Measurements from ENCODE around the gene ACACB. TPM values are rescaled to one million over a fixed set of nuclear protein-coding genes. Genes with fewer than 3 reads are reported as not detected.

The ACACB gene
- total and polyA plus RNA-seq, 2 experiments from 2014 or later = 6.2 to 15.4 TPM

- TF ChIP-seq ZNF462 (CRISPR knock-in tag; IDR thresholded peaks at IDR 0.05) (no peak), ZNF114 (CRISPR knock-in tag; IDR thresholded peaks at IDR 0.05) (no peak), JUNB (IDR thresholded peaks at IDR 0.05; ENCODE audit: unreplicated experiment) (no peak), EZH2 (IDR thresholded peaks at IDR 0.05; ENCODE audit: low read depth, unreplicated experiment) (no peak), EZH2phosphoT487 (IDR thresholded peaks at IDR 0.05; ENCODE audit: unreplicated experiment) (no peak), ZNF331 (CRISPR knock-in tag; IDR thresholded peaks at IDR 0.05; ENCODE audit: low read depth) (no peak), ETS1 (IDR thresholded peaks at IDR 0.05) (no peak), NANOG (IDR thresholded peaks at IDR 0.05; ENCODE audit: borderline replicate concordance) (no peak)
These were observed 46.8 kb downstream of the ACACB start (continued) for GRCh38 chr12:109163167-109163566.

GRCh38 chr12:109165599-109165998 lies 49.2 kb downstream of the ACACB start:
- H3K36me3 ChIP-seq (ENCODE audit: insufficient read depth) = no peaks in the 10 kb centered on the region
- H3K36me3 Mint-ChIP-seq (ENCODE audit: low read depth) = peaks cover 17% of the 10 kb centered on the region
- H3K9me3 Mint-ChIP-seq = no peaks in the 10 kb centered on the region
- no peaks in the 10 kb centered on the region for H4K20me1 ChIP-seq (replicated peaks; ENCODE audit: insufficient read depth)
- H3K27ac Mint-ChIP-seq = no peak overlapping the region
- no peaks in the 10 kb centered on the region for H3K27me3 ChIP-seq (ENCODE audit: insufficient read depth)
- H3K9me2 ChIP-seq (ENCODE audit: insufficient read depth) = no peaks in the 10 kb centered on the region
- H3F3A ChIP-seq (replicated peaks; ENCODE audit: low read depth) = no peaks in the 10 kb centered on the region
- no peaks in the 10 kb centered on the region for H3K4me1 ChIP-seq (ENCODE audit: insufficient read depth)
- no peak for DNase-seq (ENCODE audit: low spot score)
- peaks cover 3% of the 10 kb centered on the region for H3K27me3 Mint-ChIP-seq (ENCODE audit: insufficient read depth, low read depth, poor library complexity)
- no peak overlapping the region for H3K4me3 ChIP-seq
- H3K4me2 ChIP-seq = no peak overlapping the region
- no peak for ATAC-seq
- H3K4me1 Mint-ChIP-seq = no peaks in the 10 kb centered on the region
- no peak overlapping the region for H3K4me3 Mint-ChIP-seq
- H2AFZ ChIP-seq = no peak overlapping the region
- H3K79me2 ChIP-seq (replicated peaks; ENCODE audit: insufficient read depth) = no peaks in the 10 kb centered on the region; the same call in 1 of the 2 replicates
- no peak overlapping the region for H3K27ac ChIP-seq (ENCODE audit: low read depth)
- TF ChIP-seq JUNB (IDR thresholded peaks at IDR 0.05; ENCODE audit: unreplicated experiment) (no peak), POLR2AphosphoS5 (IDR thresholded peaks at IDR 0.05; ENCODE audit: low read depth) (no peak), NANOG (IDR thresholded peaks at IDR 0.05; ENCODE audit: borderline replicate concordance) (no peak), CTCF (conservative IDR thresholded peaks at IDR 0.05; ENCODE audit: low read depth in 2 of 2) (no peak), EZH2phosphoT487 (IDR thresholded peaks at IDR 0.05; ENCODE audit: unreplicated experiment) (no peak), REST (IDR thresholded peaks at IDR 0.05; ENCODE audit: unreplicated experiment) (no peak), ZNF331 (CRISPR knock-in tag; IDR thresholded peaks at IDR 0.05; ENCODE audit: low read depth) (no peak), STAT1 (IDR thresholded peaks at IDR 0.05; ENCODE audit: unreplicated experiment) (no peak)

Data from GM23338 (cell line).